VCaP (cell line): ENCODE results near the gene STRA8.

Experiments
- H3K27ac ChIP-seq: fragments of 450-650 bp; 2 replicates; pipeline ENCODE4 v1.5.1; 2017
- TF ChIP-seq, protein P1 (sequence below): fragments of 450-650 bp; conservative IDR thresholded peaks from 2 replicates; pipeline ENCODE4 v1.5.1; 2017; ENCODE audit warnings: mild to moderate bottlenecking, moderate library complexity

STRA8 gene

DNA sequence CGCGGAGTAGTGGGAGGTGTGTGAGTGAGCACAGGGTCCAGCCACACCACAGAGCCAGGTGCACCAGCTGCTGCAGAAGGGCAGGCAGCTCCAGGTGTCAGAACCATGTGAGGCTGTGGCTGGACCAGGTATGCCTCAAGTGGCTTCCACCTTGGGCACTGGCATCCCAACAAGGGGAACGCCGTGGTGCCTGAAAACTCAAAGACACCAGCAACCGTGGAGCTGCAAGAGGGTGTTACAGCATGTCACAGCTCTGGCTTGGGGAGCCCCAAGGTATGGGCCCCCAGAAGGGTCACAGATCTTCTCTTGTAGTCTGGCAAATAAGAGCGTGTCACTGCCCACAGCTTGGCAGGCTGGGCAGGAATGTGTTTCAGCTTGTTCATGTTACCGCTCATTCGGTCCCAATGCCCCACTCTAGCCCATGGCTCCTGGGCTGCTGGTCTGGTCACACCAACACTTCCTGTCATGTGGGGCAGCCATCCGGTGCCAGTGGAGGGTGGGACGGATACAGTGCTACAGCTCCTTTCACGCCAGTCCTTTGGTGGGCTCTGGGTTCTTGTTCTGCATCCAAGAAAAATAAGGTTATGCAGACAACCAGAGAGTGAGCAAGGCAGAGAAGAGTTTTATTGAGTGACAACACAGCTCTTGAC is 29.8 kb downstream of the STRA8 start:
- H3K27ac ChIP-seq = no peak overlapping the region
- TF ChIP-seq, protein P1, sequence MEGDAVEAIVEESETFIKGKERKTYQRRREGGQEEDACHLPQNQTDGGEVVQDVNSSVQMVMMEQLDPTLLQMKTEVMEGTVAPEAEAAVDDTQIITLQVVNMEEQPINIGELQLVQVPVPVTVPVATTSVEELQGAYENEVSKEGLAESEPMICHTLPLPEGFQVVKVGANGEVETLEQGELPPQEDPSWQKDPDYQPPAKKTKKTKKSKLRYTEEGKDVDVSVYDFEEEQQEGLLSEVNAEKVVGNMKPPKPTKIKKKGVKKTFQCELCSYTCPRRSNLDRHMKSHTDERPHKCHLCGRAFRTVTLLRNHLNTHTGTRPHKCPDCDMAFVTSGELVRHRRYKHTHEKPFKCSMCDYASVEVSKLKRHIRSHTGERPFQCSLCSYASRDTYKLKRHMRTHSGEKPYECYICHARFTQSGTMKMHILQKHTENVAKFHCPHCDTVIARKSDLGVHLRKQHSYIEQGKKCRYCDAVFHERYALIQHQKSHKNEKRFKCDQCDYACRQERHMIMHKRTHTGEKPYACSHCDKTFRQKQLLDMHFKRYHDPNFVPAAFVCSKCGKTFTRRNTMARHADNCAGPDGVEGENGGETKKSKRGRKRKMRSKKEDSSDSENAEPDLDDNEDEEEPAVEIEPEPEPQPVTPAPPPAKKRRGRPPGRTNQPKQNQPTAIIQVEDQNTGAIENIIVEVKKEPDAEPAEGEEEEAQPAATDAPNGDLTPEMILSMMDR = no peak

GRCh38 chr7:135265637-135266036 is 32.0 kb downstream of the STRA8 start:
- TF ChIP-seq, protein P1 = no peak
- no peak overlapping the region for H3K27ac ChIP-seq

GRCh38 chr7:135269921-135270320 is 36.3 kb downstream of the STRA8 start:
- TF ChIP-seq, protein P1 = no peak
- H3K27ac ChIP-seq = no peak overlapping the region

- H3K27ac ChIP-seq = no peak overlapping the region
- TF ChIP-seq, protein P1 = no peak
These were observed 37.1 kb downstream of the STRA8 start for GRCh38 chr7:135270577-135271254.

- TF ChIP-seq, protein P1 = no peak
These were observed 37.6 kb downstream of the STRA8 start for GRCh38 chr7:135271255-135271615.

DNA sequence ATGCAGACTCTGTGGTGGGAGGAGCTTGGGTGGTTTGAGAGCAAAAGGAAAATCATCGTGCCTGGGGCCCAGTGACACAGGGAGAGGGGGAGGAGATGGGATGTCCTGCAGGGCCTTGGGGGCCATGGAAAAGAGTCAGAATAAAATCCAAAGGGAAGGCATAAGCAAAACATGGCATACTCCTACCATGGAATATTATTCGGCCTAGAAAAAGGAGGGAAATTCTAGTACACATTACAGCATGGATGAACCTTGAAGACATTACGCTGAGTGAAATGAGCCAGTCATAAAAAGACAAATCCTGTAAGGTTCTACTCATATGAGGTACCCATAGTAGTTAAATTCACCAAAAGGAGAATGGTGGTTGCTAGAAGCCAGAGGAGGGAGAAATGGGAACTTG is 38.7 kb downstream of the STRA8 start:
- TF ChIP-seq, protein P1 = no peak

More at GRCh38 chr7:135271255-135271615, 37.6 kb downstream of the STRA8 start:
- H3K27ac ChIP-seq = no peak overlapping the region

DNA sequence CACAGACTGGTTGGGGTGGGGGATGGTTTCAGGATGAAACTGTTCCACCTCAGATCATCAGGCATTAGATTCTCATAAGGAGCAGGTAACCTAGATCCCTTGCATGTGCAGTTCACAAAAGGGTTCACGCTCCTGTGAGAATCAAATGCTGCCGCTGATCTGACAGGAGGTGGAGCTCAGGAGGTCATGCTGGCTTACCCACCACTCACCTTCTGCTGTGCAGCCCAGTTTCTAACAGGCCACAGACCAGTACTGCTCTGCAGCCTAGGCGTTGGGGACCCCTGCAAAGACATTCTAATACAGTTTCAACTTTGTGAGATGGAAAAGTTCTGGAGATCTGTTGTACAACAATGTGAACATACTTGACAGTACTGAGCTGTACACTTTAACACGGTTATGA is 39.9 kb downstream of the STRA8 start:
- no peak overlapping the region for H3K27ac ChIP-seq
- TF ChIP-seq, protein P1 = no peak

More for the DNA sequence above, 38.7 kb downstream of the STRA8 start:
- H3K27ac ChIP-seq = no peak overlapping the region
